ENCODE data around the gene FOXC2.

Gene FOXC2

DNA sequence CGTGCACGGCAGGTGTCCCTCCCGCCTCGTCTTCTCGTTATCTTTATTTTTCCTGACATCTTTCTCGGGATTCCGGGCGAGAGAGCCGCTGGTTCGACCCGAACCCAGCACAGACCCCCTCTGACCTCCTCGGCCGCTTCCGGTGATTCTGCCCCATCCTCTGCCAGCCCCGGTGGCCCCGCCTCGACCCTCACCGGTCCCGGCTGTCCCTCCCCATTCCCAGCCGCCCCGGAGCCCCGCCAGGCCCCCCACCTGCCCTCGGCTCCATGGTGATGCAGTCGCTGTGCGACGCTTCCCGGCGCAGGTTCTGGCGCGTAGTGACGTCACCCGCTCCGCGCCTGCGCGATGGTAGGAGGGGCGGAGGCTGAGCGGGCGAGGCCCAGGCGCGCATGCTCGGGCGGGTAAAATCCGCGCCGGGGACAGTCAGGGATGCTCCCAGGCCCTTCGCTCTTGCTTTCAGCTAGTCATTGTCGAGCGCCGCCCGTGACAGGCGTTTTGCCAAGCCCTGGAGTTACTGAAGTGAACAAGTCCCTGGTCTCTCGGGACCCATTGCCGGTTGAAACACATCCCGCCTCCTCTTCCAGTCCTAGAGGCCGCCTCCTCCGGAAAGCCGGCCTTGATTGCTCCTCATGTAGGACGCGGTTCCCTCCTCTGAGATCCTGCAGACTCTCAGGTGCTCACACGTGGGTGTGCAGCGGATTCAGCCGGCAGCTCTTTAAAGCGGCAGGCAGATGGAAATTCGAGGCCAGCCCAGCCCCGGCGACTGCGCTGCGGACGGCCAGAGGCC is 11.5 kb upstream of the FOXC2 start, which contains the start of gene MTHFSD:
Gene MTHFSD (minus strand): TSS at position 319 of the 787 bp plus-strand sequence. CDS start 51 bp downstream, at position 268.
- peak; percentile 59 for DNase-seq (ENCODE audit: low read depth)
- H3K4me3 ChIP-seq (ENCODE audit: low read depth, low read length): peak within 1 kb of the TSS; percentile 86
- TF ChIP-seq, protein P1, sequence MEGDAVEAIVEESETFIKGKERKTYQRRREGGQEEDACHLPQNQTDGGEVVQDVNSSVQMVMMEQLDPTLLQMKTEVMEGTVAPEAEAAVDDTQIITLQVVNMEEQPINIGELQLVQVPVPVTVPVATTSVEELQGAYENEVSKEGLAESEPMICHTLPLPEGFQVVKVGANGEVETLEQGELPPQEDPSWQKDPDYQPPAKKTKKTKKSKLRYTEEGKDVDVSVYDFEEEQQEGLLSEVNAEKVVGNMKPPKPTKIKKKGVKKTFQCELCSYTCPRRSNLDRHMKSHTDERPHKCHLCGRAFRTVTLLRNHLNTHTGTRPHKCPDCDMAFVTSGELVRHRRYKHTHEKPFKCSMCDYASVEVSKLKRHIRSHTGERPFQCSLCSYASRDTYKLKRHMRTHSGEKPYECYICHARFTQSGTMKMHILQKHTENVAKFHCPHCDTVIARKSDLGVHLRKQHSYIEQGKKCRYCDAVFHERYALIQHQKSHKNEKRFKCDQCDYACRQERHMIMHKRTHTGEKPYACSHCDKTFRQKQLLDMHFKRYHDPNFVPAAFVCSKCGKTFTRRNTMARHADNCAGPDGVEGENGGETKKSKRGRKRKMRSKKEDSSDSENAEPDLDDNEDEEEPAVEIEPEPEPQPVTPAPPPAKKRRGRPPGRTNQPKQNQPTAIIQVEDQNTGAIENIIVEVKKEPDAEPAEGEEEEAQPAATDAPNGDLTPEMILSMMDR (IDR thresholded peaks at IDR 0.05; ENCODE audit: low read depth, low read length, missing control alignments): no peak

DNA sequence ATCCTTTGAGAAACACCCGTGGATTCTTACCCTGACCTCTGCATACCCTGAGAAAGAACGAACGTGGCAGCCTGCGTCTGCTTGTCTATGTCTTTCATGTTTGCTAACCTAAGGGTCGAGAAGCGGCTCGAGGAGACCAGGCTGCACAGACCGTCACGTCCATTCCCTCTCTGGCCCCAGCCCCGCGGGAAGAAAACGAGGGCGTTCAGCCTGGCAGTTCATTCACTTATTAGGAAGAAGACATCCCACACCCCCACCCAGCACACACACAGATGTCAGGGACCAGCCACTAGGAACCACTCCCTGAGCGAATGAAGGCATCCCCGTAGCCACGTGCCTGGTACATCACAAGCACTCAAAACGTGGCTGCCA is 10.9 kb upstream of the FOXC2 start:
- peak overlapping the region; percentile 86 for H3K4me3 ChIP-seq (ENCODE audit: low read depth, low read length)
- TF ChIP-seq, protein P1 (IDR thresholded peaks at IDR 0.05; ENCODE audit: low read depth, low read length, missing control alignments): no peak
- DNase-seq (ENCODE audit: low read depth): no peak

DNA sequence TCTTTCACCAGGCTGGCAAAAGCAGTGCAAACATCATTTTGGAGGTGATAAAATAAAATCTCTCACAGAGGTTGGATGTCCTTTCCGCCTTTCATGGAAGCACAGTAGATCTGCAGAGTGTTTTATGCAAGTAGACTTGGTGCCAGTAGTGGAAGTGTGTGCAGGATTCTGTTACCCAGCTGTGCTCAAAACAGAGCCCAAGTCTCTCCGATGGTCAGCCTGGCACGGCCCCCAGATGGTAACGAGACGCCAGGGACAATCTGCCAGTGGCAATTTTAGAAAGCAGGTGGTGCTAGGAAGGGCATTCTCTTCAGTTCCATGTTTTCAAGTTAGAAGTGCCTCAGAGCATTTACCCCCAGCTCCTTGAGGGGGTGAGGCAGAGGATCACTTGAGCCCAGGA is 10.1 kb upstream of the FOXC2 start:
- DNase-seq (ENCODE audit: low read depth): no peak
- TF ChIP-seq, protein P1 (IDR thresholded peaks at IDR 0.05; ENCODE audit: low read depth, low read length, missing control alignments): no peak
- H3K4me3 ChIP-seq (ENCODE audit: low read depth, low read length): no peak overlapping the region

DNA sequence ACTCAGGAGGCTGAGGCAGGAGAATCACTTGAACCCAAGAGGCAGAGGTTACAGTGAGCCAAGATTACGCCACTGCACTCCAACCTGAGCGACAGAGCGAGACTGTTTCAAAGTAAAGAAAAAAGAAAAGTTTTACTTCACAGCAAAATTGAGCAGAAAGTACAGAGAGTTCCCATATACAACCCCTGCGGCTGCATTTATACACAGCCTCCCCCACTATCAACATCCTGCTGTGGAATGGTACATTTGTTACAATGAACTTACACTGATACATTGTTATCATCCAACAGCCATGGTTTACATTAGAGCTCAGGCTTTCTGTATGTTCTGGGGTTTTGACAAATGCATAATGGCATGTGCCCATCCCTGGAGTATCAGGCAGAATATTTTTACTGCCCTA is 9.0 kb upstream of the FOXC2 start:
- TF ChIP-seq, protein P1 (IDR thresholded peaks at IDR 0.05; ENCODE audit: low read depth, low read length, missing control alignments): no peak

DNA sequence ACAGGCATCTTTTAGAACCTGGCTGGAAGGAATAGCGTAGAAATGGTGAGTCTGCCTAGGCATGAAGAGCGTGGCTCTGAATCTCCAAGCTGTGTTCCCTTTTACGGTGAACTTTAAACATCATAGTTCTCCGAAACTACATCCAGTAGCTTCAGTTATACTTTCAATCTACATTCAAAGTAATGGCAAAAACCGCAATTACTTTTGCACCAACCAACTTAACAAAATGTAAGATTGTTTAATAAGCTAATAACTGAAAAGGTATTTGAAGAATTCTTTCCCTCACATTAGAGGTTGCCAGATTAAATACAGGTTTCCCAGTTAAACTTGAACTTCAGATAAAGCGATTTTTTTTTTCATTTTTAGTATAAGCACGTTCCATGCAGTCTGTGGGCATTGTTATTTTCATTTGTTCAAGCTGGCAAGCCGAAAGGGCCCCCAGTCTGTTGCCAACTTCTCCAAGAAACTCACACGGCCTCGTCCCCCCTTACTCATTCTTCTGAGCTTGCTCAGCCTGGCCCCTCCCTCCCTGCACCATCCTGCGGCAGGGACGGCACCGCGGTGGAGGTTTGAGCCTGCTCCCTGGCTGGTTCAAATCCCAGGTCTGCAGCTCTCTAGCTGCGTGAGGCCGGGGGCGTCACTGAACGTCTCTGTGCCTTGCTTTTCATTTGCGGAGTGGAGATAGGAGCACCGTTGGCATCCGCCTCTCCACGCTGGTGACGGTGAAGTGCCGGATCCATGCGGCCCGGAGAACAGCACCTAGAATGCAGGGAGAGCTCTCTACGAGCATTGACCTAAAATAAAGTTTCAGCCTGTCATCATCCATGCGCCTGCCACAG is 8.1 kb upstream of the FOXC2 start:
- no peak overlapping the region for H3K4me3 ChIP-seq (ENCODE audit: low read depth, low read length)
- DNase-seq (ENCODE audit: low read depth): no peak
- TF ChIP-seq, protein P1 (IDR thresholded peaks at IDR 0.05; ENCODE audit: low read depth, low read length, missing control alignments): no peak

More for the DNA sequence above, 9.0 kb upstream of the FOXC2 start:
- no peak overlapping the region for H3K4me3 ChIP-seq (ENCODE audit: low read depth, low read length)
- no peak for DNase-seq (ENCODE audit: low read depth)

DNA sequence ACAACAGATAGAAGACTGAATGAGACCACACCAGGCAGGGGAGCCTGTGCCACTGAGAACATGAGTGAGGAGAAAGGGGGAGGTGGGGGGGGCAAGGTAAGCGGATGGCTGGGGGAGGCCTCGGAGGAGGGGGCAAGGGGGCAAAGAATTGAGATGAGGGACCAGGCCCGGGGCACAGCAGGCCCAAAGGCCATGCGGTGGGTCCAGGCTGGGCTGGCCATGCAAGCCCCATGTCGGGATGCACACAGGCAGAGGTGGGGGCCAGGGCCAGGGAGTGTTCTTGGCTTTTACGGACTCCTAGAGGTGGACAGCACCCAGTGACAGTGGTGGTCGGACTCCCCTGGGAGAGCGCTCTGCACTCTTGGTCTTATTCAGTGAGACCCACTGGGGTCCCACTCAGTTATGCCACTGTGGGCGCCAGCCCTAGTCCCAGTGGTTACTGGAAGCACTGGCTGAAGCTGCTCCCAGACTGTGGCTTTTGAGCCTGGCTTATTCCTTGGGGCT is 6.8 kb upstream of the FOXC2 start:
- no peak for DNase-seq (ENCODE audit: low read depth)
- TF ChIP-seq, protein P1 (IDR thresholded peaks at IDR 0.05; ENCODE audit: low read depth, low read length, missing control alignments): no peak
- no peak overlapping the region for H3K4me3 ChIP-seq (ENCODE audit: low read depth, low read length)
